C1 segment of cervical spinal cord (tissue), 14 donors: Measurements from ENCODE around the gene CIAPIN1.

Experiments used
- DNase-seq, 14 donors: peaks; one replicate each; lab custom pipeline; 2025; lab: John Stamatoyannopoulos, UW

CIAPIN1 gene

DNA sequence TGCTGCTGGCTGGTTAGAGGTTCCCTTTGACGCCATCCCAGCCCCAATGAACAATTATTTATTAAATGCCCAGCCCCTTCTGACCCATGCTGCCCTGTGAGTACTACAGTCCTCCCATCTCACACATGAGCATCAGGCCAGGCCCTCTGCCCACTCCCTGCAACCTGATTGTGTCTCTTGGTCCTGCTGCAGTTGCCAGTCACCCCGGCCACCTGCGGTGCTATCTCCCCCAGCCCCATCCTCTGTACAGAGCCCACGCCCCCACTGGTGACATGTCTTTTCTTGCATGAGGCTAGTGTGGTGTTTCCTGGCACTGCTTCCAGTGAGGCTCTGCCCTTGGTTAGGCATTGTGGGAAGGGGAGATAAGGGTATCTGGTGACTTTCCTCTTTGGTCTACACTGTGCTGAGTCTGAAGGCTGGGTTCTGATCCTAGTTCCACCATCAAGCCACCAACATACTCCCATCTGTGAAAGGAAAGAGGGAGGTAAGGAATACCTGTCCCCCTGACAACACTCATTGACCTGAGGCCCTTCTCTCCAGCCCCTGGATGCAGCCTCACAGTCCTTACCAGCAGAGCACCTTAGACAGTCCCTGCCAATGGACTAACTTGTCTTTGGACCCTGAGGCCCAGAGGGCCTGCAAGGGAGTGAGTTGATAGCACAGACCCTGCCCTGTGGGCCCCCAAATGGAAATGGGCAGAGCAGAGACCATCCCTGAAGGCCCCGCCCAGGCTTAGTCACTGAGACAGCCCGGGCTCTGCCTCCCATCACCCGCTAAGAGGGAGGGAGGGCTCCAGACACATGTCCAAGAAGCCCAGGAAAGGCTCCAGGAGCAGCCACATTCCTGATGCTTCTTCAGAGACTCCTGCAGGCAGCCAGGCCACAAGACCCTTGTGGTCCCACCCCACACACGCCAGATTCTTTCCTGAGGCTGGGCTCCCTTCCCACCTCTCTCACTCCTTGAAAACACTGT is 63.6 kb downstream of the CIAPIN1 start:
- peak in 1 of 14 donors; percentile 43 for DNase-seq

DNA sequence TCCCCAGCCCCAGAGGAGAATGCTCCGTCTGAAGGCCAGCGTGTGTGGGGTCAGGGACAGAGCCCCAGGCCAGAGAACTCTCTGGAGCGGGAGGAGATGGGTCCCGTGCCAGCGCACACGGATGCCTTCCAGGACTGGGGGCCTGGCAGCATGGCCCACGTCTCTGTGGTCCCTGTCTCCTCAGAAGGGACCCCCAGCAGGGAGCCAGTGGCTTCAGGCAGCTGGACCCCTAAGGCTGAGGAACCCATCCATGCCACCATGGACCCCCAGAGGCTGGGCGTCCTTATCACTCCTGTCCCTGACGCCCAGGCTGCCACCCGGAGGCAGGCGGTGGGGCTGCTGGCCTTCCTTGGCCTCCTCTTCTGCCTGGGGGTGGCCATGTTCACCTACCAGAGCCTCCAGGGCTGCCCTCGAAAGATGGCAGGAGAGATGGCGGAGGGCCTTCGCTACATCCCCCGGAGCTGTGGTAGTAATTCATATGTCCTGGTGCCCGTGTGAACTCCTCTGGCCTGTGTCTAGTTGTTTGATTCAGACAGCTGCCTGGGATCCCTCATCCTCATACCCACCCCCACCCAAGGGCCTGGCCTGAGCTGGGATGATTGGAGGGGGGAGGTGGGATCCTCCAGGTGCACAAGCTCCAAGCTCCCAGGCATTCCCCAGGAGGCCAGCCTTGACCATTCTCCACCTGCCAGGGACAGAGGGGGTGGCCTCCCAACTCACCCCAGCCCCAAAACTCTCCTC is 64.5 kb downstream of the CIAPIN1 start:
- DNase-seq, result no peak

DNA sequence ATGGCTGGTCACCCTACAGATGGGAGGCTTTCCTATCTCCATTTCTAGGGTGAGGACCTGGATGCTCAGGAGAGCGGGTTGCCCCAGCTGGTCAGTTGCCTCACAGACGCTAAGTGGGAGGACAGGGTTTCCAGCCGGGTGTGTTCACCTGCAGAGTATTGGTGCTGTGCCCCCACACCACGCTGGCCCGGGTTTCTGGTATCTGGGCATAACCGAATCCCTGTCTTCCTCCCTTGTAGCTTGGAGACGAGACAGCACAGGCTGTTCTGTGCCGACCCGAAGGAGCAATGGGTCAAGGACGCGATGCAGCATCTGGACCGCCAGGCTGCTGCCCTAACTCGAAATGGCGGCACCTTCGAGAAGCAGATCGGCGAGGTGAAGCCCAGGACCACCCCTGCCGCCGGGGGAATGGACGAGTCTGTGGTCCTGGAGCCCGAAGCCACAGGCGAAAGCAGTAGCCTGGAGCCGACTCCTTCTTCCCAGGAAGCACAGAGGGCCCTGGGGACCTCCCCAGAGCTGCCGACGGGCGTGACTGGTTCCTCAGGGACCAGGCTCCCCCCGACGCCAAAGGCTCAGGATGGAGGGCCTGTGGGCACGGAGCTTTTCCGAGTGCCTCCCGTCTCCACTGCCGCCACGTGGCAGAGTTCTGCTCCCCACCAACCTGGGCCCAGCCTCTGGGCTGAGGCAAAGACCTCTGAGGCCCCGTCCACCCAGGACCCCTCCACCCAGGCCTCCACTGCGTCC is 65.2 kb downstream of the CIAPIN1 start:
- DNase-seq, result no peak

DNA sequence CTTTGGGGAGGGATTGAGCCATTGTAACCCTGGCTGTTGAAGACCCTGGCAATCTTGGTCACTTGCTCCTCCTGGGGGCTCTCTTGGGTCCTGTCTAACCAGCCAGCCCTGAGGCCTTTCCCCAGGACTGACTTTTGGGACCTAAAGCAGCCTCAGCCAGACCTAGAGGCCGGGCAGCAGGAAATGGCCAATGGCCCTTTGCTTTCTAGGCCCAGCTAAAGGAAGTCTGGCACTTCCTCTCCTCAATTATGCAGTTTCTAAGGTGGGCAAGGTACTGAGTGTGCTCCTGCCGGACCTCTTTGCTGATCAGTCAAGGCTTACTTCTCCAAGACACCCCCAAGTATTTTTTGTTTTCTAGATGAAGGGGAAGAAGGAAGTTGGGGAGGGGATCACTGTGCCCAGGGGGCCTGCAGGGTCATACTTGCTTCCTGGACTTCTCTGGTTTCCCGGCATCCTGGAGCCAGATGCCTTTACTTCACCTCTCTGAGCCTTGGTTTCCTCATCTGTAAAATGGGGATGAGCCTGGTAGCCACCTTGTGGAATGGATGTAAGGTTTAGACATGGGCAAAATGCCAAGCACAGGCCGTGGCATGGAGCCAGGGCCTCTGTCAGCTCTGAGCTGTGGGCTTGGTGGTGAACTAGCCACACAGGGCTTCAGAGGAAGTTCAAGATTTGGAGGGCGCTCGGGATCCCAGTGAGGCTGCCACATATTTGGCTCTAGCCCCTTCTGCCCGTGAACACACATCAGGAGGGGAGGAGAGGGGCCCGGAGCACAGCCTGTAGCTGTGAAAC is 66.3 kb downstream of the CIAPIN1 start:
- DNase-seq, result peak in 4 of 14 donors; percentile 8 to 31 (median 20)

DNA sequence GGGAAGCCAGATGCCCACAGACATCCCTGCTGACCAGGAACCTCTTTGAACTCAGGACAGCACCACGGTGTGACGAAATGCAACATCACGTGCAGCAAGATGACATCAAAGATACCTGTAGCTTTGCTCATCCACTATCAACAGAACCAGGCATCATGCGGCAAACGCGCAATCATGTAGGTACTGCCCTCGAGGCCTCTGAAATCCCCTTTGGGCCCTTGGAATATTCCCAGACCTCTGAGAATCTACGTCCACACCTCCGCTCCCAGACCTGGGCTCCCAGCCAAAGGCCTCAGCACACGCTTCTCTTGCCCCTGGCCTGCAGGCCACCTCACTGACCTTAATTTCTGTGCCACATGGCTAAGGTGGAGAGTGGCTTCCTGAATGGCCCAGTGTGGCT is 67.6 kb downstream of the CIAPIN1 start:
- no peak for DNase-seq
